ENCODE results near the gene RNPEPL1. TPM values are rescaled to one million over a fixed set of nuclear protein-coding genes. Genes with fewer than 3 reads are reported as not detected.

The RNPEPL1 gene
- total RNA-seq, 1 experiment from 2014 or later, result 25.8 TPM

DNA sequence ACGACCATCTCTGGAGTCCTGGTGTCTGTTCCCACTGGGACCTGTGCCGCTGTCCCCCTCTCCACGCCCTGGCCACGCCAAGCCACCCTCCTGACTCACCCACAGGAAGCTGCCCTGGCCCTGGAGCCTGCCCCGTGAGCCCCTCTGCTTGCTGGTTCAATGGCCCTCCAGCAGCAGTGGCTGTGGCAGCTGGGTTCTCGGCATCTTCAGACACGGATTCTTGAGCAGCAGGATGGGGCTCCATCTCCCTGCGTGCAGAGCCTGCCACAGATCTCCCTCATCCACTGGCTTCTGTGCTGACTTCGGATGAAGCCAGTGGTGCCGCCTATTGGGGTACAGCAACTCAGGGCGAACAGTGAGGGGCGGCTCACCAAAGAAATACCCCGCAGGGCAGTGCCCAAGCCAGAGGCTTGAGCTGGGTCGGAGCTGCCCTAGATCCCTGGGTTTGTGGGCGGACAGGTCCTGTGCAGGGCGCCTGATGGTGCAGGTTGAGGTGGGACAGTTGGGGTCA, 32.2 kb downstream of the RNPEPL1 start:
- Histone ChIP-seq H3K27me3 (ENCODE audit: low read length) (no peaks in the 10 kb centered on the region), H2AFZ (ENCODE audit: low read length) (no peak overlapping the region), H3K4me1 (ENCODE audit: insufficient read depth, low read length) (no peaks in the 10 kb centered on the region), H3F3A (ENCODE audit: low read length, unreplicated experiment) (no peaks in the 10 kb centered on the region), H3K79me2 (ENCODE audit: low read length) (no peaks in the 10 kb centered on the region), H3K4me3 (ENCODE audit: low read length) (no peak overlapping the region), H3K9me2 (replicated peaks; ENCODE audit: low read length) (no peaks in the 10 kb centered on the region), H3K4me2 (ENCODE audit: low read length) (no peak overlapping the region), H3K9me3 (ENCODE audit: low read length) (no peaks in the 10 kb centered on the region), H3K36me3 (ENCODE audit: low read depth, low read length) (no peaks in the 10 kb centered on the region), H3K9ac (ENCODE audit: low read length) (no peak overlapping the region), H4K20me1 (ENCODE audit: low read length) (no peaks in the 10 kb centered on the region), H3K27ac (ENCODE audit: low read length) (no peak overlapping the region)
- no TSS peak for BruUV-seq (replicated peaks)
- CTCF ChIA-PET, result no interaction called here
- intact Hi-C loops (cut with micrococcal nuclease), result no loop called here
- TF ChIP-seq EZH2phosphoT487 (IDR thresholded peaks at IDR 0.05; ENCODE audit: borderline replicate concordance, low read length) (no peak), EZH2 (IDR thresholded peaks at IDR 0.05; ENCODE audit: low read length, unreplicated experiment) (no peak)
- TF ChIP-seq, protein P1, sequence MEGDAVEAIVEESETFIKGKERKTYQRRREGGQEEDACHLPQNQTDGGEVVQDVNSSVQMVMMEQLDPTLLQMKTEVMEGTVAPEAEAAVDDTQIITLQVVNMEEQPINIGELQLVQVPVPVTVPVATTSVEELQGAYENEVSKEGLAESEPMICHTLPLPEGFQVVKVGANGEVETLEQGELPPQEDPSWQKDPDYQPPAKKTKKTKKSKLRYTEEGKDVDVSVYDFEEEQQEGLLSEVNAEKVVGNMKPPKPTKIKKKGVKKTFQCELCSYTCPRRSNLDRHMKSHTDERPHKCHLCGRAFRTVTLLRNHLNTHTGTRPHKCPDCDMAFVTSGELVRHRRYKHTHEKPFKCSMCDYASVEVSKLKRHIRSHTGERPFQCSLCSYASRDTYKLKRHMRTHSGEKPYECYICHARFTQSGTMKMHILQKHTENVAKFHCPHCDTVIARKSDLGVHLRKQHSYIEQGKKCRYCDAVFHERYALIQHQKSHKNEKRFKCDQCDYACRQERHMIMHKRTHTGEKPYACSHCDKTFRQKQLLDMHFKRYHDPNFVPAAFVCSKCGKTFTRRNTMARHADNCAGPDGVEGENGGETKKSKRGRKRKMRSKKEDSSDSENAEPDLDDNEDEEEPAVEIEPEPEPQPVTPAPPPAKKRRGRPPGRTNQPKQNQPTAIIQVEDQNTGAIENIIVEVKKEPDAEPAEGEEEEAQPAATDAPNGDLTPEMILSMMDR (conservative IDR thresholded peaks at IDR 0.05; ENCODE audit: low read depth, low read length), result no peak
- ATAC-seq (no peak), DNase-seq (no peak)
- POLR2A ChIA-PET (ENCODE audit: unreplicated experiment), result no interaction called here

DNA sequence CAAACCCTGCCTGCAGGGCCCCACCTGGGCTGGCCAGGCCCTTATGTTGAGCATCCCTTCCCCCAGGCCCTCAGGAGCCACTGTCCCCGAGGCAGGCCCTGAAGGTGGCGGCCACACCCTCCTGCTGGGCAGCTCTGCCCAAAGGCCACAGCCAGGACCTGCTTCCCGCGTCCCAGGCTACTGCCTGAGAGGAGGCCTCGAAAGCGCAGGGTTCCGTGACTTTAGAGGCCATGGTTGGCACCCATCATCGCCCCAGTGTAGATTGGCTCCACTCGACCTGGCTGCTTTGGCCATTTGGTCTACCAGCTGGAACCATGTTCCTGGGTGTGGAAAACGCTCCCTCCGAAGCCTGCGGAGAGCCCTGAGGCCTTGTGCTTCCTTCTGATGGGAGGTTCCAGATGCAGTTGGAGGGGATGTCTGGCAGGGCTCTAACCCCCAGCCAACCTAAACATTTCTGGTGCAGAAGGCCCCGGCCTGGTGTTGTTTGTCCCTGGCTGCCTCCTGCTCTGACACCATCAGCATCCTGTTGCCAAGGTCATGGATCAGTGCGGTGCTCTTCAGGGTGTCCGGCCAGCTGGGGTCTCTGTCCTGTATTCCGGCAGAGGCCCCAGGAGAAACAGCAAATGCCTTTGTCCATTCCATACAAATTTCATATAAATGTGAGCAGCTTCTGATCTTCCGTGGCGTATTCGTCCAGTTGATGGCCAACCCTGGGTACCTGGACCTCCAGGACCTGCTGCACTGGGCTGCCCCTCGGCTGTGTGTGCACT, 33.0 kb downstream of the RNPEPL1 start:
- no peaks in the 10 kb centered on the region for H3K36me3 ChIP-seq (ENCODE audit: low read depth, low read length)
- H3K4me2 ChIP-seq (ENCODE audit: low read length), result no peak overlapping the region
- H3F3A ChIP-seq (ENCODE audit: low read length, unreplicated experiment), result no peaks in the 10 kb centered on the region
- H3K9me3 ChIP-seq (ENCODE audit: low read length), result no peaks in the 10 kb centered on the region
- H3K27ac ChIP-seq (ENCODE audit: low read length), result no peak overlapping the region
- TF ChIP-seq EZH2 (IDR thresholded peaks at IDR 0.05; ENCODE audit: low read length, unreplicated experiment) (no peak), EZH2phosphoT487 (IDR thresholded peaks at IDR 0.05; ENCODE audit: borderline replicate concordance, low read length) (no peak)
- TF ChIP-seq, protein P1 (conservative IDR thresholded peaks at IDR 0.05; ENCODE audit: low read depth, low read length), result no peak
- intact Hi-C loops (cut with micrococcal nuclease), result no loop called here
- BruUV-seq (replicated peaks), result no TSS peak
- no peaks in the 10 kb centered on the region for H3K4me1 ChIP-seq (ENCODE audit: insufficient read depth, low read length)
- no peak overlapping the region for H3K4me3 ChIP-seq (ENCODE audit: low read length)
- no peak overlapping the region for H2AFZ ChIP-seq (ENCODE audit: low read length)
- no peak for ATAC-seq
- H3K9ac ChIP-seq (ENCODE audit: low read length), result no peak overlapping the region
- ChIA-PET POLR2A (ENCODE audit: unreplicated experiment) (no interaction called here), CTCF (no interaction called here)
- H3K79me2 ChIP-seq (ENCODE audit: low read length), result no peaks in the 10 kb centered on the region
- H4K20me1 ChIP-seq (ENCODE audit: low read length), result no peaks in the 10 kb centered on the region
- H3K27me3 ChIP-seq (ENCODE audit: low read length), result no peaks in the 10 kb centered on the region
- no peak for DNase-seq
- H3K9me2 ChIP-seq (replicated peaks; ENCODE audit: low read length), result no peaks in the 10 kb centered on the region

DNA sequence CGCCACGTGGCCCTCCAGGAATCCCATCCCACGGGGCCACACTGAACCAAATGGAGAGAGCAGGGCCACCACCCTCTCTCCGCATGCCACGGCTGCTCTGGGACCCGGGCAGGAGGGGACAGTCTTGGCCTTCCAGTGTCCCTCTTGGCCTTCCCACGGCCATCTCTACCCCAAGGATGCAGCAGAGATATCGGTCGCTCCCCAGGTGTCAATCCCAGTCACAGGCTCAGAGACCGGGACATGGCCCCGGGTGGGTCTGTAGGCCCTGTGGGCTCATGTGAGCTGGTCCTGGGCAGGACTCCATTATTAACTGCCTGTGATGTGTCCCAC, 33.5 kb downstream of the RNPEPL1 start:
- ChIA-PET CTCF (no interaction called here), POLR2A (ENCODE audit: unreplicated experiment) (no interaction called here)
- DNase-seq (no peak), ATAC-seq (no peak)
- no peaks in the 10 kb centered on the region for H3K79me2 ChIP-seq (ENCODE audit: low read length)
- no peak overlapping the region for H3K27ac ChIP-seq (ENCODE audit: low read length)
- H3K9me3 ChIP-seq (ENCODE audit: low read length), result no peaks in the 10 kb centered on the region
- no peak overlapping the region for H3K4me3 ChIP-seq (ENCODE audit: low read length)
- H3K4me1 ChIP-seq (ENCODE audit: insufficient read depth, low read length), result no peaks in the 10 kb centered on the region
- H3F3A ChIP-seq (ENCODE audit: low read length, unreplicated experiment), result no peaks in the 10 kb centered on the region
- no peaks in the 10 kb centered on the region for H3K36me3 ChIP-seq (ENCODE audit: low read depth, low read length)
- no peak overlapping the region for H3K4me2 ChIP-seq (ENCODE audit: low read length)
- no peaks in the 10 kb centered on the region for H4K20me1 ChIP-seq (ENCODE audit: low read length)
- TF ChIP-seq EZH2 (IDR thresholded peaks at IDR 0.05; ENCODE audit: low read length, unreplicated experiment), result no peak
- TF ChIP-seq, protein P1 (conservative IDR thresholded peaks at IDR 0.05; ENCODE audit: low read depth, low read length), result no peak
- no peak overlapping the region for H2AFZ ChIP-seq (ENCODE audit: low read length)
- no peaks in the 10 kb centered on the region for H3K9me2 ChIP-seq (replicated peaks; ENCODE audit: low read length)
- no peak overlapping the region for H3K9ac ChIP-seq (ENCODE audit: low read length)
- intact Hi-C loops (cut with micrococcal nuclease), result no loop called here
- no peaks in the 10 kb centered on the region for H3K27me3 ChIP-seq (ENCODE audit: low read length)
- no TSS peak for BruUV-seq (replicated peaks)

Data from PC-3 (cell line).